GM19463 (cell line): ENCODE data around the gene SMIM33.
"Not testable (repeated sequence)": the region's sequence is repeated elsewhere in the genome, so short reads cannot be mapped to it uniquely, and the experiment has no call there.

Source experiments
- ATAC-seq: cut with Tn5 transposase; IDR thresholded peaks from one replicate; pipeline ENCODE4 v1.9.1; 2021; ENCODE audit warnings: mild to moderate bottlenecking, moderate library complexity; ENCODE audit not compliant: unreplicated experiment

Gene SMIM33

DNA sequence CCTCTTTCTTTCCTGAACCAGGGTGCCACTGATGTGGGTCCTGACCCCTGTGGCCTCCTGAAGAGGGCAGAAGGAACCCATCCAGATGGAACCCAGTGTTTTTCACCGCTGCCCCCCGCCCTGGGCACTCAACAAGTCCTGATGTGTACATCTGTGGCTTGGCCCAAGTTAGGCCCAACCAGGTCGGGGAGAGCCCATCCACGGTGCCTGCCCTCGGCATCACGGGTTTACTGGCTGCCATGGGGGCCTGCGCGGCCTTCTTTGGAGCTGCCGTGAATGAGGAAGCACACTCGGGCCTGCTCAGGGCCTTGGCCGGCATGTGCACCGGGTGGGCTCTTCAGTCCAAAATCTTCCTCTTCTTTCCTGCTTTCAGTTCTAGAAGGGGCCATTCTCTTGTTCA lies 14.0 kb upstream of the SMIM33 start:
- no peak for ATAC-seq

DNA sequence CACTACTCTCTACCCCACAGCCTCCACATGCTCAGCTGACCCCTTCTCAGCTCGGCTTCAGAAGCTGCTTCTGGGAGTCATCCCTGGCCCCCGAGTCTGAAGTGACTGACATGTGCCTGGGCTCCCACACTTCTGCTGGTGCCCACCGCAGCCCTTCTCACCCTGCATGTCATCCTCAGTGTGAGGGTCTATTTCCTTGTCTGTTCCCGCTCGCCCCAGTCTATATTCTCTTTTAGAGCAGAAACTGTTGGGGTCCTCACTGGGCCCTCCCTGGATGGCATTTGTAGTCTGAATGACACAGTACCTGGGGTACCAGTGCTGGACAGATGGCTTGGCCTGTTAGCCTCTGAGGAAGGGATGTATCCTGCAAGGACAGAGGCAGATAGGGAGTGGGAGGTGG lies 13.6 kb upstream of the SMIM33 start:
- ATAC-seq: no peak

DNA sequence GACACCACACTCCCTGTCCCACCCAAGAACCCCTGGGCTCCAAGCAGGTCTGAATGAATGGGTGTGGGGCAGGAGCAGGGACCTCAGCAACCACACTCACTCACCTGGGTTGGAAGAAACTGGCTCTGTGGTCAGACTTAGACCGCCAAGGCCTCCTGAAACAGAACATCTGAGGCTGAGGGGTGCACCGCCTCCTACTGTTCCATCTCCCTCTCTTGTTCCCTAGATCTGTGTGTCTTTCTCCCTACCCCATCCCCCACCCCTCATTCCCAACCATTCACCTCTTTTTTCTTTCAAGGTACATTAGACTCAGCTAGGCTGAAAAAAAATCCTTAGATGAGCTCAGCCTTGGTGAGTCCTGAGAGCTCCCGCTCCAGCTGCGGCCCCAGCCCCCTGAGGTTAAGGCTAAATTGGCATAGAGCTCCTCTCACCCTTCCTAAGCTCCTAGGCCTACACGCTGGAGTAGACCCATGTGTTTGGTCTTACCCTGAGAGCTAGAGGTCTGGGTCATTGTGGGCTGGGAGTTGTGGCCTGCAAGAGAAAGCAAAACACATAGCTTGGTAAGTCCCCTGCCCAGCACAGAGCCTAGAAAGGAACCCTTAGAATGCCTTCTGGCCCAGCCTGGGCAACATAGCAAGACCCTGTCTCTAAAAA lies 13.0 kb upstream of the SMIM33 start:
- ATAC-seq: no peak

DNA sequence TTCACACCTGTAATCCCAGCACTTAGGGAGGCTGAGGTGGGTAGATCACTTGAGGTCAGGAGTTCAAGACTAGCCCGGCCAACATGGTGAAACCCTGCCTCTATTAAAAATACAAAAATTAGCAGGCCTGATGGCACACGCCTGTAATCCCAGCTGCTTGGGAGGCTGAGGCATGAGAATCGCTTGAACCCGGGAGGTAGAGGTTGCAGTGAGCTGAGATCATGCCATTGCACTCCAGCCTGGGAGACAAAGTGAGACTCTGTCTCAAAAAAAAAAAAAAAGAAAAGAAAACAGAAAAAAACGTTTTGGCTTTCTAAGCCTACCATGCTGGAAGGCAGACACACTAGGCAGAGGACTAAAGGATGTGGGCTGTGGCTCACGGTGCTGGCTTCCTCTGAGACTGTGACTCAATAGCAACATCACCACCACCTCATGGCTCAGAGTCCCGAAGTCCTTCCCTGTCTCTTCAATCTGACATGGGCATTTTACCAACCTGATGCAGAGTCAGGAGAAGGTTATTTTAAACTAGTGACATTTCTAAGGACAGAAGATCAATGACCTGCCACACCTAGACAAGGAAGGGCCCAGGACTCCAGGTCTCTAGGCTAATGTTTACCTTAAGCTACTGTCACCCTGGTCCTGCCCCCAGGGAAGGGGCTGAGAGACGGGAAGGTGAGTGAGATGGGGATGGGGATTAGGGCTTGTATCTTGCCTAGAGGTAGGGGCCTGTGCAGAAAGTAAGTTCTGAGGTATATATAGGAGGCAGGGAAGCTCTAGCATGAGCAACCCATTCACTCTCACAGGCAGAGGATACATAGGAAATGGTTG lies 12.0 kb upstream of the SMIM33 start:
- ATAC-seq: peak; percentile 57

DNA sequence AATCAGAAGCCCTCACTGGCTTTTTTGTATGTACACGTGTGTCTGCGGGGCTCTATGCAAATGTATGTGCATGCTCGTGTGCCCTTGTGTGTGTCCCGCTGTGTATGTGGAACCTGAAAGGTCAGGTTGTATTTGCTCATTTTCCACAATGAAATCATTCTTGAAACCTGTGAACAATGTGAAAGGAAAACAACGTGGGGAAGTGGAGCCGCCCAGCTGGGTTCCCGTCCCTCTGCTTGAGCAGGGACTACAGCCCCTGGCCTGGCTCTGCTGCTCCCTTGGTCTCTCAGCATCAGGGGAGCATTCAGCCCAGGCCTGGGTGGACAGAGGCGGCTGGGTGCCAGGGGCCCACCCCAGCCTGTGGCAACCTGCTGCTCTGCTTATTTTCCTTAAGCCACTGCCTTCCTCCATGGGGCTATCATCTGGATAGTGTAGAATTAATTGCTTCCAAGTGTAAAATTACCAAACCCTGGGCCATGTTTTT lies 11.3 kb upstream of the SMIM33 start:
- peak; percentile 37 for ATAC-seq

DNA sequence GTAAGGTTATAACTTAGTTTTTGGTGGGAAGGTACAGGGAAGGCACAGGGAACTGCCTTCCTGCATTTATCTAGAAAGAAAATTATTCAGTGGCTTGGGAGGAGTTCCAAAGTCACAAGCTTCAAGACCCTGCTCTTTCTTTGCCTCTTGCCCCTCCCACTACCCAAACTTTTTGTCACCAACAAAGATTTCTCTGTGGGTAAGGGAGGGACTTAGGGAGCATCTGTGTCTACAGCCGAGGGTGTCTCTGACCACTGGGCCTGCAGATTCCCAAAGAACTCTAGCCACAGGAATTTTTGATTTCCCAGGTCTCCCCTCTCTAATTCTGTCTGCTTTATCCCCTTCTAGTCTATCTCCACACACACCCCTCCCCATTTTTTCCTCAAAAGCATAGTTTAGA lies 10.3 kb upstream of the SMIM33 start:
- ATAC-seq: no peak

DNA sequence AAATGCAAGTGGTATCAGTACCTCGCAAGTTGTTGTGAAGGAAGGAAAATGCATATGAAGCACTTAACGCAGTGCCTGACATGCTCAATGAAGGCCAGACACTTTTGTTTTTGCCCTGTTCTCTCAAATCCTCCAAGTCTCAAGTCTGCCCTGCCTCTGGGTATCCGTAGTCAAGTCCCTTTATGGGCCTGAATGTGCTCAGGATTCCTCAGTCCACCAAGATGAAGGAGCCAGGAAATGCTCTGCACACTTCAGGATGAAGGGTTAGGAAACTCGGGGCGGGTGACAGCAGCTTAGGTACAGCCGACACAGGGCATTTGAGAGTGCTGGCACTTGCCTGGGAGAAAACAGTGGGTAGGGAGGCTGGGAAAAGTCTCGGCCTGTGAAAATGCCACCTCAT lies 9.6 kb upstream of the SMIM33 start:
- ATAC-seq: no peak

DNA sequence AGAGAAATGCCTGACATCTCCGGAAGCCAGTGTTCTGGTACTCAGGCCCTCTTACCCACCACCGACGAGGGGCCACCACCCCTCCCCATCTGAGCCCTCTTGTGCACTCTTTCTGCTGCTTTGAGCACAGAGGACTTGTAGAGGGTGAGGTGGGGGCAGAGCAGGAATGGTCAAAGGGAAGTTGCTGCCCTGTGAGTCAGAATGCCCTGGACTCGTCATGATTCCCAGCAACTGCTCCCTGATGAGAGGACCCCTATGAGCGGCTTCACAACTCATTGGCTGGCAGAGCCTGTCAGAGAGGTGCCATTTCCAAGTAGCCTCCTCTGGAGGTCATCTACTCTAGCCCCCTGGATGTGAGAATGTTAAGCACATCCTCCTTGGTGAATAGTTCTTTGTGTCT lies 9.1 kb upstream of the SMIM33 start:
- no peak for ATAC-seq

DNA sequence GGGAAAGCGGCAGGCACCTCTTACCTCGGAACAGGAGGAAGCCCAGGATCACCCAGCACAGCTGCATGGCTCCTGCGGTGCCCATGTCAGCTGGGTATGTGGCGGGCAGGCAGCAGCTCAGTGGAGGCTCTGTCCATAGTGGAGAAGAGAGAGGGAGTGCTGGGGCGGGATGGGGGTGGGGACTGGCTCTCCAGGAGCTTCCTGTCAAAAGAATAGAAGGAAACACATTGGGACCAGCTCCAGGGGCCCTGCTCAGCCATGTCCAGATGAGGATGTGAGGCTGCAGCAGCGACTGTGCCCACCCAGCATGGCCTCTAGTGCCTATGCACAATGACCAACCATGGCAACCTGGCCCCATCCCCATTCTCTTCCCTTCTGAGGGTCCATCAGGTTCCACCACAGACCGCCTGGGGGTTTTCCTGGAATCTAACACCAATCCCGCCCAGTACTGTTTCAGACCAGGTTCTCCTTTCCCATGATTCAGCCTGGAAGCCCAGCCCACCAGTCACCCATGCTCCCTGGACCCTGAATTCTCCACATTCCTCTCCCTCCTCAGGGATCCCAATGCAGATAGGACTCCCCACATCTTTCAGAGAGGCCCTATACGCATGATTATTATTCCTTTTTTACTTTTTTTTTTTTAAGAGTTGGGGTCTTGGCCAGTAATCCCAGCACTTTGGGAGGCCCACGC lies 8.1 kb upstream of the SMIM33 start, which contains the start of gene ECSCR:
Gene ECSCR (minus strand): TSS at position 158 of the 691 bp plus-strand sequence. CDS start 73 bp downstream, at position 85.
- no peak for ATAC-seq

DNA sequence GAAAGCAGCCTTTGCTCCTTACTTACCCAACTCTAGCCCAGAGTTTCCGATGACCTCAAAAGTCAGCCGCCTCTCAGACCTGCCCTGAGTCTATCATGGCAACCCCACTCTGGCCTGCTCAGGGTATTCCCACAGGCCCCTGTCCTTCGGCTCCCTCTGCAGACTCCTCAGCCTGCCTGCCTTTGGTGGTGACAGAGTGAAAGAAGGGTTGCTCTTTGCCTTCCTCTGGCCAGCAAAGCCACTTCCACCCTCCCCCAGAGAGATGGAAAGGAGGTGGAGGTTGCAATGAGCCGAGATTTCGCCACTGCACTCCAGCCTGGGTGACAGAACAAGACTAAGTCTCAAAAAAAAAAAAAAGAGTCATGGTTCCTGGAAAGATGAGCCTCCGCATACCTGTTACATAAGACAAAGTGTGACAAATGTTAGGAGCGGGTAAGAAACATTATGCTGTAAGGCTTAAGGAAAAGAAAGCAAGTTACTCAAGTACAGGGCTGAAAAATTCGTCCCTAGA lies 2.3 kb upstream of the SMIM33 start:
- ATAC-seq: no peak

DNA sequence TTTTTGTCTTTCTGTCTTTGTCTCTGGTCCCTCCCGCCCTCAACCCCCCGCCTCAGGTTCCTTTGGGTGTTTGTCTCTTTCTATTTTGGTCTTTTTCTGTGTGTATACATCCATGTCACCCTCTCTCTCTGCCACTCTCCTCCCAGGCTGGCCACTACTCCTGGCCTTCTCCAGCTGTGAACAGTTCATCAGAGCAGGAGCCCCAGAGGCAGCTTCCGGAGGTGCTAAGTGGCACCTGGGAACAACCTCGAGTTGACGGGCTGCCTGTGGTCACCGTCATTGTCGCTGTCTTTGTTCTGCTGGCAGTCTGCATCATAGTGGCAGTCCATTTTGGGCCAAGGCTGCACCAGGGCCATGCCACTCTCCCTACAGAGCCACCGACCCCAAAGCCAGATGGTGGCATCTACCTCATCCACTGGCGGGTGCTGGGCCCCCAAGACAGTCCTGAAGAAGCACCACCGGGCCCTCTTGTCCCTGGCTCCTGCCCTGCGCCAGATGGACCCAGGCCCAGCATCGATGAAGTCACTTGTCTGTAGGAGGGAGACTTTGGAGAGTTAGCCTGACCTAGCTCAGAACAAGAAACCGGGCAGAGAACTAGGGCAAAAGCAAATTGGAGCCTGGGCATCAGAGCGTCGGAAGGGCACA lies 1.7 kb downstream of the SMIM33 start:
- no peak for ATAC-seq

DNA sequence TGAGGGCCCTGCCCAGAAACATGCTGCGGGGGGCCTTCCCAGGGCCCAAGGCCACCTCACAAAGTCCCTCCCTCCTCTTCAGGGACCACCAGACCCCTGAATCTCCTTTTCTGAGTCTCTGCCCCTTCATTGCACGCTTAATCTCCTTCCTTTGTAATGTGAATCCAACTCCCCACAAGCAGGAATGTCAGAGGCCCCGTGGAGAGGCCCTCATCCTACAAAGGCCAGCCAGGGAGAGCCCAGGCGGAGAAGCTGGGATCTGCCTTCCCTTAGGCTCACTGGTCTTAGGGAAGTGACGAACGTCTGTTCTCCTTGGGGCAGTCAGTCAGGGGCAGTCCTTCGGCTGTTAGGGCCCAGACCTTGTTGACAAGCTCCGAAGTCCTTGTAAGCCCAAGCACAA lies 2.3 kb downstream of the SMIM33 start:
- no peak for ATAC-seq

DNA sequence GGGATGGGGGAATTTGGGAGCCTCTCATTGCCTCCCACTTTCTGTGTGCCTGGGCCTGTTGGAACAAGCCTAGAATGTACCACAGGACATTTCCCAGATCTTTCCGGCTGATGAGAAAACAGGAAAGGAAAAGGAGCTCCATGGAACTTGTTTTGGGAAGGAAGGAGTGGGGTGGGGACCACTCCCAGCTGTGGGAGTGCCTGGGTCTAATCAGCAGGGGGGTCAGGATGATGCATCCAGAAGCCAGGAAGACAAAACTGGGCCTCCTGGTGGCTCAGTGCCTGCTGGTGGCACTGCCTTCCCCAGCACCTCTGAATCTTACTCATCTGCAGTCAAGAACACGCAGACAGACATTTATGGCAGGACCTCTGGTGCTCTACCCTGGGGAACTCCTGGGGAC lies 2.8 kb downstream of the SMIM33 start:
- ATAC-seq: no peak

DNA sequence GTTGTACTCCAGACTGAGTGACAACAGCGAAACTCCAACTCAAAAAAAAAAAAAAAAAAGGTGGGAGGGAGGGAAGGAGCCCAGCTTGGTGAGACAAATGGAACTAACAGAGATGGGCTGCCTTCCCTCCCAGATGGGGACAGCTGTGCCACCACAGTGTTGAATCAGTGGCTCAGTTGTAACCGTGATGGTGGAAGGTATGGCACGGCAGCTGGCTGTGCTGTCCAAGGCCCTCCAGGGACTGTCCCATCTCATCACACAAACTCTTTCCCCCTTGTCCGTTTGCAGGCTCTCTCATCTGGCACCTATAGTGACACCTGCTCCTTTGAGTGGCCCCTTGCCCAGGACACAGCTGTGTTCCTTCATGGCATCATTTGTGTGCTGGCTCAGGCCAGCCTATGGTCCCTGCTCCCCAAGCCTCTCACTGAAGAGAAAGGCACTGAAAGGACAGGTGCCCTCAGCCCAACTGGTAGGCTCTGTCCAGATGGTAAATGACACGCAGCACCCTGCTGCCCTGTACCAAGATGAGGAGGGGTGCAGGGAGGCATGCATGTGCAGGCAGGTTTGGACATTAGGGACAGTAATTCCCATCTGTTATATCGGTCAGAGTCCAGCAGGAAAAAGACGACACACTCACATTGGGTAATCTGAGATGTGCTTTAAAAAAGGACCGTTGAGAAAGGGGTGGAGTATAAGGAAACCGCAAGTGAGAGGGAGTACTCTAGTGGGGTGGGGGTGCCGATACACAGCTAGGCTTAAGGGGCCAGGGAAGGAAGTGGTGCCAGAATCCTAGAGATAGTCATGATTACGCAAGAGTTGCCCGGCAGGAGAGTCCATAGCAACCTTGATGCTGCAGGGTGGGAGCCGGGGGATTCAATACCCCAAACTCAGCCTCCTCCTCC lies 4.3 kb downstream of the SMIM33 start:
- ATAC-seq: no peak

DNA sequence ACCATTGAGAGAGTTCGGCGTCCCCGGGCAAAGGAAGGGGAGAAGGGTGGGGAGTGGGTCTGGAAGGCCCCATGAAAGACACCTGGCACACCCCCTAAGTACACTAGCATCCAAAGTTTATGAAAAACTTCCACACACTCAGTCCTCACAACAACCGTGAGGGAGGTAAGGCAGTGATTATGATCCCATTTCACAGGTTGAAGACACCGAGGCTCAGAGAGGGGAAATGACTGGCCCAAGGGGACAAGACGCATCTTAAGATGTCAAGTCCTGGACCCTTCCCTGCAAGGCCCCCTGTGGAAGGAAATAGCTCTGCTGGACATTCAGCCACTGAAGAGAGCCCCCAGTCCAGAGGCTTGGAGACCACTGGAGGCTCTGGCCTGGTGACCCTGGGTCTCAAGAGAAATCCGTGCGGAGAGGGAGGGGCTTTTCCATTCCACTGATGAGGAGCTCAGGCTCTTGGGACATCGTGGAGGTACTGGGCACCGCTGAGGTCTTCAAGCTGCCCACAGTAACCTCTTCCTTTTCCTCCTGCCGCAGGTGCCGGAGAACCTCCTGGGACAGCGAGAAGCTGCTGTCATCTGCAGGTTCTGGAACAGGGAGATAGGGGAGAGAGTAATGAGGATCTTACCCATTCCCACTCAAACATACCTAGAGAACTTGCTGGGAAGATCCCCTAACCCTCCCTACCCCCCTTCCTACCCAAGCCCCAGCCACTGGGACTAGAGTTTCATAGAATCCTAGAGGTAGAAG lies 5.2 kb downstream of the SMIM33 start:
- ATAC-seq: no peak

DNA sequence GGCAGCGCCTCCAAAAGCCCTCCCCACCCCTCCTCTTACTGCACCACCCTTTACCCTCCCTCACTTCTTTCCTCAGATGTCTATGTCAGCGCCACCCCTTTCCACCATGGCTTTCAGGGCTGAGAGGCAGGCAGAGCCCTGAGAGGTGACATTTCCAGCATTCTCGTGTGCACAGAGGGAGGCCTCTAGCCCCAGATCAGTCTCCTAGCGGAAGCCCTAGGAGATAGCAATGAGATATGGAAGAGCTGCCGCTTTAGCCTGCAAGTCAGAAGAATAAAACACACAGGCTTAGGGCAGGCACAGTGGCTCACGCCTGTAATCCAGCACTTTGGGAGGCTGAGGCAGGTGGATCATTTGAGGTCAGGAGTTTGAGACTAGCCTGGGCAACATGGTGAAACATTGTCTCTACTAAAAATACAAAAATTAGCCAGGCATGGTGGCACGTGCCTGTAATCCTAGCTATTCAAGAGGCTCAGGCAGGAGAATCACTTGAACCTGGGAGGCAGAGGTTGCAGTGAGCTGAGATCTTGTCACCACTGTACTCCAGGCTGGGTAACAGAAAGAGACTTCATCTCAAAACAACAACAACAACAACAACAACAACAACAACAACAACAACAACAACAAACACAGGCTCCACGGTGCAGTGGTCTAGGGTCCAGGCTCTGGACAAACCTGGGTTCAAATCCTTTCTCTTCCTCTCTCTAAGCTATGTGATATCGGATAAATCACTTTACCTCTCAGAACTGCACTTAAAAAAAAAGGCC lies 8.0 kb downstream of the SMIM33 start:
- ATAC-seq: not testable (repeated sequence)

DNA sequence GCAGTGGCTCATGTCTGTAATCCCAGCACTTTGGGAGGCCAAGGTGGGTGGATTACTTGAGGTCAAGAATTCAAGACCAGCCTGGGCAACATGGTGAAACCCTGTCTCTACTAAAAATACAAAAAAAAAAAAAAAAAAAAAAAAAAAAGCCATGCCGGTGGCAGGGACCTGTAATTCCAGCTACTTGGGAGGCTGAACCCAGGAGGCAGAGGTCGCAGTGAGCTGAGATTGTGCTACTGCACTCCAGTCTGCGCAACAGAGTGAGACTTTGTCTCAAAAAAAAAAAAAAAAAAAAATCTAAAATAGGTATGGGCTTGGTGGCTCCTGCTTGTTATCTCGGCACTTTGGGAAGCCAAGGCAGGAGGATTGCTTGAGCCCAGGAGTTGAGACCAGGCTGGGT lies 8.9 kb downstream of the SMIM33 start:
- ATAC-seq: not testable (repeated sequence)

DNA sequence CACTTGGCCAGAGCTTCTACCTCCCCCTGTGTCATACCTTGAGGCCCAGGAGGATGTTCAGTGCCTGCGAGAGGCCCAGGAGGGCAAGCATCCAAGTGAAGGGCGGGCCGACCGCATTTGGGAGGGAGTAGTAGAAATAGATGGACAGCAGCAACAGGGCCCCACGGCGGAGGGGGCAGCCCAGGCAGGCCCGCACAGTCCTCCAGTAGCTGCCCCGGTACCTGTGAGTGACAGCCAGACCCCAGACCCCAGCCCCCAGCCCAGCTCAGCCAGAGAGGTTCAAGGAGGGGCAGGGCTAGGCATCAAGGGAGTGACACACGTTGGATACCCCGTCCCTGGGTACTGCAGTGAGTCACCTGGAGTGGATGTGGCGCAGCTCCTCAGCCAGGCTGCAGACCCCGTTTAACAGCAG lies 10.3 kb downstream of the SMIM33 start:
- no peak for ATAC-seq
